Activated CD8-positive, alpha-beta T cell treated with anti-CD3 and anti-CD28 coated beads for 36 hours (primary cell): ENCODE measurements around the gene AIF1L. TPM values are rescaled to one million over a fixed set of nuclear protein-coding genes. Genes with fewer than 3 reads are reported as not detected.
A peak's percentile ranks its signal among the peaks of the same experiment; 100 is the strongest.

Experiments used
- ATAC-seq: fragments of 200-7000 bp; cut with Tn5 transposase; one replicate; pipeline ENCODE4 v1.10.0; 2021; ENCODE audit warnings: mild to moderate bottlenecking, moderate library complexity
- CTCF ChIA-PET: fragments of 350-600 bp; sonication (Branson Sonifier 250); formaldehyde crosslinking; loops from one replicate; lab custom pipeline; 2021; ENCODE audit warnings: antibody characterized with exemption; lab: Charles Lee
- POLR2A ChIA-PET: fragments of 350-600 bp; sonication (Branson Sonifier 250); formaldehyde crosslinking; loops from one replicate; lab custom pipeline; 2021; ENCODE audit warnings: antibody characterized with exemption; lab: Charles Lee
- DNase-seq: peaks from one replicate; pipeline ENCODE4 v3.0.0-alpha.2; 2020
- H3K27ac Mint-ChIP-seq: one replicate; pipeline ENCODE4 v1.8.0; 2021; ENCODE audit warnings: mild to moderate bottlenecking, mixed read lengths
- H3K27me3 Mint-ChIP-seq: one replicate; pipeline ENCODE4 v1.8.0; 2021; ENCODE audit warnings: mixed read lengths
- H3K36me3 Mint-ChIP-seq: one replicate; pipeline ENCODE4 v1.8.0; 2021; ENCODE audit warnings: low read depth, mixed read lengths
- H3K4me1 Mint-ChIP-seq: one replicate; pipeline ENCODE4 v1.8.0; 2021; ENCODE audit warnings: low read depth, mixed read lengths
- H3K4me3 Mint-ChIP-seq: one replicate; pipeline ENCODE4 v1.8.0; 2021; ENCODE audit warnings: mild to moderate bottlenecking, moderate library complexity, mixed read lengths
- H3K9me3 Mint-ChIP-seq: one replicate; pipeline ENCODE4 v1.8.0; 2021; ENCODE audit warnings: mixed read lengths
- intact Hi-C: fragments of 100-400 bp; cut with micrococcal nuclease; formaldehyde crosslinking; loops from one replicate; pipeline ENCODE4 v1.10.0; 2022
- total RNA-seq, 2 experiments: library from RNA; stranded (reverse); gene quantifications; one replicate each; pipeline ENCODE4 v1.2.3, GENCODE V29; 2021
- TF ChIP-seq, protein P1 (sequence below): fragments of 200-600 bp; IDR thresholded peaks from one replicate; pipeline ENCODE4 v1.8.0; 2022; ENCODE audit warnings: antibody characterized with exemption, mild to moderate bottlenecking

The AIF1L gene
- total RNA-seq, 2 experiments from 2014 or later: 0.72 to 1.9 TPM

DNA sequence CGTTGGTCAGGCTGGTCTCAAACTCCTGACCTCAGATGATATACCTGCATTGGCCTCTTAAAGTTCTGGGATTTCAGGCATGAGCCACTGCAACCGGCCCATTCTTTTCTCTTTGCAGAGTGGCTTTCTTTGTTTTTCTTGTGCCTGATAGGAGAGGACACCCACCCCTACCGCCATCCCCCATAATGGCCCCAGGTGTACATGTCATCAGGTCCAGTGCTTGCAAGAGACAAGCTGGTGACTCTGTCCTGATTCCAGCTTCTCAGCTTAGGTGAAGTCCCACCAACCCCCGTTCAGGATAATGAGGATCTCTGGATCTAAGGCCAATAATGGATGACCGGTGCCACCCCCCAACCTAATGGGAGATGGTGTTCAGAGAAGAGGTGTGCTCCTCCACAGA is 2.3 kb upstream of the AIF1L start:
- intact Hi-C loops: no loop called here
- H3K27ac Mint-ChIP-seq: no peak overlapping the region
- POLR2A ChIA-PET: no interaction called here
- CTCF ChIA-PET: interaction anchor here (1.0 kb wide), 1 partner anchor 123 kb away, joined by 3 read pairs; no protein-coding TSS in a partner anchor
- ATAC-seq (no peak), DNase-seq (no peak)
- peaks cover 30% of the 10 kb centered on the region for H3K27me3 Mint-ChIP-seq
- peaks cover 3% of the 10 kb centered on the region for H3K4me1 Mint-ChIP-seq
- H3K4me3 Mint-ChIP-seq: no peak overlapping the region
- TF ChIP-seq, protein P1, sequence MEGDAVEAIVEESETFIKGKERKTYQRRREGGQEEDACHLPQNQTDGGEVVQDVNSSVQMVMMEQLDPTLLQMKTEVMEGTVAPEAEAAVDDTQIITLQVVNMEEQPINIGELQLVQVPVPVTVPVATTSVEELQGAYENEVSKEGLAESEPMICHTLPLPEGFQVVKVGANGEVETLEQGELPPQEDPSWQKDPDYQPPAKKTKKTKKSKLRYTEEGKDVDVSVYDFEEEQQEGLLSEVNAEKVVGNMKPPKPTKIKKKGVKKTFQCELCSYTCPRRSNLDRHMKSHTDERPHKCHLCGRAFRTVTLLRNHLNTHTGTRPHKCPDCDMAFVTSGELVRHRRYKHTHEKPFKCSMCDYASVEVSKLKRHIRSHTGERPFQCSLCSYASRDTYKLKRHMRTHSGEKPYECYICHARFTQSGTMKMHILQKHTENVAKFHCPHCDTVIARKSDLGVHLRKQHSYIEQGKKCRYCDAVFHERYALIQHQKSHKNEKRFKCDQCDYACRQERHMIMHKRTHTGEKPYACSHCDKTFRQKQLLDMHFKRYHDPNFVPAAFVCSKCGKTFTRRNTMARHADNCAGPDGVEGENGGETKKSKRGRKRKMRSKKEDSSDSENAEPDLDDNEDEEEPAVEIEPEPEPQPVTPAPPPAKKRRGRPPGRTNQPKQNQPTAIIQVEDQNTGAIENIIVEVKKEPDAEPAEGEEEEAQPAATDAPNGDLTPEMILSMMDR: no peak
- no peaks in the 10 kb centered on the region for H3K9me3 Mint-ChIP-seq
- no peaks in the 10 kb centered on the region for H3K36me3 Mint-ChIP-seq

DNA sequence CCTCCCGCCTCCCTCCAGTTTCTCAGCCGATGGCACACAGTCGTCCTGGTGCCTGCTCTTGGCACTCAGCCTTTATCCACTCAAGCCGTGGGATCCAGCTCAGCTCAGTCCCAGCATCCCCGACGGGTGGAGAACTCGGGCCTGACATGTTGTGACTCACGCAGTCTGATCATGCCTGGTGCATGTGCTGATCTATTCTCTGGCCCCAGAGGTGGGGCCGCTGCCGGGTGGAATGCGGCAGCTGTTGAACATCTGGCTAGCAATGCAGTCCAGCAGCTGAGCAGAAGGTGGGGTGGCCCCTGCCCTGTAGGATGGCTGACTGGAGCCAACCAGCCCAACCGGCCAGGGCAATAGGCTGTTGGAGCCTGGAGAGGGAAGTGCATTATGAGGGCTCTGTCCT is 1.7 kb upstream of the AIF1L start:
- H3K36me3 Mint-ChIP-seq: no peaks in the 10 kb centered on the region
- ATAC-seq (no peak), DNase-seq (no peak)
- ChIA-PET CTCF (interaction anchor here (1.0 to 1.2 kb wide), 2 partner anchors 122 to 242 kb away, joined by 3 read pairs; no protein-coding TSS in a partner anchor), POLR2A (no interaction called here)
- no peaks in the 10 kb centered on the region for H3K9me3 Mint-ChIP-seq
- peaks cover 30% of the 10 kb centered on the region for H3K27me3 Mint-ChIP-seq
- no peak overlapping the region for H3K27ac Mint-ChIP-seq
- intact Hi-C loops: no loop called here
- H3K4me1 Mint-ChIP-seq: peaks cover 3% of the 10 kb centered on the region
- TF ChIP-seq, protein P1: no peak
- H3K4me3 Mint-ChIP-seq: no peak overlapping the region

DNA sequence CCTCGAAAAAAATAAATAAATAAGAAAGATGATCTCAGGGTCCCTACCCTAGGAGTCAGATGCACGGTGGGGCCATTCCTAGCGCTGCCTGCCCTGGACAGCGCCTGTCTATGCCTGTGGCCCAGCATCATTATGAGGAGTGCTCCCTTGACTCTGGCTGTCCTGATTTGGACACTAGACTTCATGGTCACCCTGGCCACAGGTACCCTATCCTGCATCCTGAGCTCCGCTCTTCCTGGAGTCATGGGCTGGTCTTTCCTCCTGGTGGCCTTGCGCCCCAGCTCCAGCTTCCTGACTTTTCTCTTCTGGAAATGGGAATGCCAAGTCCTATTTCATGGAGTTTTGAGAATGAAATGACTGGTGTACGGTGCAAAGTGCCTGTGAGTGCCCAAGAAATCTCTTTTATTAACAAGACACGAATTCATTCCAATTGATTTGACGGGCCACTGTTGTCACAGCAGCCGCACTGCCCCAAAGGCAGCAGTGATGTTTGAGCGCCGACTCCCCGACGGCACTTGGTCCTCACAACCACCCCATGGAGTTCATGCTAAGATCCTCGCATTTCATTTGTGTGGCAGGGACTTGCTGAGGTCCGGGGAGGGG is 564 bp upstream of the AIF1L start:
- CTCF ChIA-PET: no interaction called here

DNA sequence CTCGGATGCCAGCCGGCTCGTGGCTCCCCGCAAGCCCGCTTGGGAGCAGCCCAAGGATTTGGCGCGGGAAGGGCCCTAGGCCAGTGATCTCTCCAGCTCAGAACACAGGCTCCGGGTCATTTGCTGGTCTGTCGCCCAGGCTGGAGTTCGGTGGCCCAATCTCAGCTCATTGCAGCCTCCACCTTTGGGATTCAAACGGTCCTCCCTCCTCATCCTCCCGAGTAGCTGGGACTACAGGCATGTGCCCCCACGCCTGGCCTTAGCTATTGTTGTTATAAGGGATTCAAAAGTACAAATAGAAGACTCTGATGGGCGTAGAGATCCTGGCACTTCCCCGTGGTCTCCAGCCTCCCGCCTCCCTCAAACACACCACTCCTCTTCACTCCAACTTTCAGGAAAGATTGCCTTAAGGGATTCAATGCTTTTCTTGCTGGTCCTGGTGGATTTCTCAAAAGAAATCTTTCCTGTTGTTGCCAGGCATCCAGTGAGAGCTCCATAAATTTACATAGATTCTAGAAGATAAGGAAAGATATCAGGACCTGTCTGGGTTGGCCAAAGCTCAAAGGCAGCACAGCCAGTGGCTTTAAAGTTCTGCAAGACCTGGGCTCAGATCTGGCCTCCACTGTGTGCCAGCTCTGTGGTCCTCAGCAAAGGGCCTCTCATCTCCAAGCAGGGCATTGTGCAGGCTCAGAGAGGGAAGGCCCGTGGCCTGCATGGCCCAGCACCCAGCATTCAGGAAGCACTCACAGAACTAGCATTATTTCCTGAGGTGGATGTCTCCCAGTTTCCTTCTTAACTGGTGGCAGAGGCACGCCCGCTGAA is 1.0 kb downstream of the AIF1L start:
- Mint-ChIP-seq H3K4me3 (peak overlapping the region; percentile 43), H3K36me3 (no peaks in the 10 kb centered on the region), H3K27me3 (peaks cover 30% of the 10 kb centered on the region), H3K9me3 (no peaks in the 10 kb centered on the region), H3K4me1 (peaks cover 3% of the 10 kb centered on the region), H3K27ac (no peak overlapping the region)
- DNase-seq: no peak
- POLR2A ChIA-PET: interaction anchor here (0.6 kb wide), 1 partner anchor 62 kb away, joined by 3 read pairs; no protein-coding TSS in a partner anchor
- CTCF ChIA-PET: interaction anchor here (0.7 to 1.5 kb wide), 2 partner anchors 40 to 50 kb away, joined by 3 to 5 read pairs; no protein-coding TSS in a partner anchor
- intact Hi-C loops: no loop called here
- TF ChIP-seq, protein P1: no peak
- ATAC-seq: no peak

More for the DNA sequence above, 564 bp upstream of the AIF1L start:
- intact Hi-C loops: no loop called here
- no peak for DNase-seq
- TF ChIP-seq, protein P1: no peak
- Mint-ChIP-seq H3K27me3 (peaks cover 30% of the 10 kb centered on the region), H3K4me1 (peaks cover 3% of the 10 kb centered on the region), H3K4me3 (peak overlapping the region; percentile 63), H3K36me3 (no peaks in the 10 kb centered on the region), H3K9me3 (no peaks in the 10 kb centered on the region), H3K27ac (no peak overlapping the region)
- no peak for ATAC-seq
- POLR2A ChIA-PET: interaction anchor here (0.9 kb wide), 1 partner anchor 29 kb away, joined by 3 read pairs; the partner anchor contains the start of gene NUP214
